HCEC 1CT (cell line): ENCODE results near the gene KRT222.

Experiments used
- DNase-seq: peaks from one replicate; pipeline ENCODE4 v3.0.0-alpha.2; 2017

Gene KRT222

GRCh38 chr17:40664582-40665333, at the start of gene KRT222:
KRT222 (minus strand) TSS chr17:40665177; CDS start chr17:40665099, 78 bp downstream.
- DNase-seq = no peak

GRCh38 chr17:40714473-40714872, 49.5 kb upstream of the KRT222 start:
- DNase-seq = no peak

GRCh38 chr17:40707745-40708144, 42.8 kb upstream of the KRT222 start:
- DNase-seq = no peak

GRCh38 chr17:40705584-40705983, 40.6 kb upstream of the KRT222 start:
- no peak for DNase-seq

GRCh38 chr17:40703652-40704051, 38.7 kb upstream of the KRT222 start, which contains the start of gene KRT24:
KRT24 (minus strand) TSS chr17:40703752; CDS start chr17:40703693, 59 bp downstream.
- DNase-seq = no peak

GRCh38 chr17:40702271-40702670, 37.3 kb upstream of the KRT222 start:
- no peak for DNase-seq

GRCh38 chr17:40699853-40700252, 34.9 kb upstream of the KRT222 start:
- DNase-seq = no peak

- no peak for DNase-seq
These were observed 34.4 kb upstream of the KRT222 start for GRCh38 chr17:40699371-40699770.

GRCh38 chr17:40697297-40697696, 32.3 kb upstream of the KRT222 start:
- no peak for DNase-seq

GRCh38 chr17:40696651-40697072, 31.7 kb upstream of the KRT222 start:
- DNase-seq = no peak

GRCh38 chr17:40695874-40696472, 31.0 kb upstream of the KRT222 start:
- no peak for DNase-seq

- DNase-seq = no peak
These were observed 29.6 kb upstream of the KRT222 start for GRCh38 chr17:40694584-40694983.

- DNase-seq = no peak
These were observed 22.1 kb upstream of the KRT222 start for GRCh38 chr17:40687106-40687505.

GRCh38 chr17:40686192-40686591, 21.2 kb upstream of the KRT222 start:
- DNase-seq = no peak

- no peak for DNase-seq
These were observed 16.0 kb upstream of the KRT222 start for GRCh38 chr17:40680998-40681397.

- no peak for DNase-seq
These were observed 14.5 kb upstream of the KRT222 start for GRCh38 chr17:40679523-40679907.

- no peak for DNase-seq
These were observed 14.0 kb upstream of the KRT222 start for GRCh38 chr17:40678902-40679522.

GRCh38 chr17:40675905-40676304, 10.9 kb upstream of the KRT222 start:
- no peak for DNase-seq

GRCh38 chr17:40672654-40673053, 7.7 kb upstream of the KRT222 start:
- DNase-seq = no peak

- no peak for DNase-seq
These were observed 6.3 kb upstream of the KRT222 start for GRCh38 chr17:40671282-40671681.

- DNase-seq = no peak
These were observed 1.4 kb upstream of the KRT222 start for GRCh38 chr17:40666331-40666730.

GRCh38 chr17:40663252-40663651, 1.7 kb downstream of the KRT222 start:
- no peak for DNase-seq

- DNase-seq = no peak
These were observed 5.1 kb downstream of the KRT222 start for GRCh38 chr17:40659911-40660310.

GRCh38 chr17:40658396-40658795, 6.6 kb downstream of the KRT222 start:
- no peak for DNase-seq
